Measurements from ENCODE around the gene MCF2L. TPM values are rescaled to one million over a fixed set of nuclear protein-coding genes. Genes with fewer than 3 reads are reported as not detected.

The MCF2L gene
- total RNA-seq, 2 experiments from 2014 or later: 13.0 to 13.5 TPM

DNA sequence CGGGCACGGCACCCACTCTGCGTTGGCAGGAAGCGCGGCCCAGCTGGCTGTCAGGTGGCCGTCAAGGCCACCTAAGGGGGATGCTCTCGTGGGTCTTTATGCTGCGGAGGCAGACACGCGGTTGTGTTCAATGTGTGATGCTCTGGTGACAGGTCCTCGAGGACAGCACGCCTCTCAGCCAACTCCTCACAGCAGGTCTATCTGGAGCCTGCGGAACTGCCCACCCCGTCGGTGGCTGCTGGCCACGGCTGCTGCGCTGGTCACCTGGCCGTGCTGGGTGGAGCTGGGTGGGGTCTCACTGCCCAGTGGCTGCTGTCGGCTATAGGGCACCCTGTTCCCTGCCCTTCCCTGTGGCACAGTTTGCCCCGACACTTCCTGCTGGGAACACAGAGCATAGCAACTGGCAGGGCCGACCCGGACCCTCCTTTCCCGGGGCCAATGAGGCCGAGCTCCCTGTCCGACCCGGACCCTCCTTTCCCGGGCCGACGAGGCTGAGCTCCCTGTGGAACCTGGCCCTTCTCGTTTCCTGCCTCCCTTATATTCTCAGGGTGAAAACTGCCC, 122.3 kb downstream of the MCF2L start:
- ChIA-PET POLR2A (no interaction called here), CTCF (no interaction called here)
- no peaks in the 10 kb centered on the region for H3K27me3 Mint-ChIP-seq
- Histone ChIP-seq H3K9me3 (ENCODE audit: control insufficient read depth in 1 of 2, insufficient read depth in 1 of 2, low read length in 2 of 2) (no peaks in the 10 kb centered on the region), H3K4me3 (ENCODE audit: low read length) (no peak overlapping the region), H3K36me3 (ENCODE audit: insufficient read depth, low read length) (peaks cover 2% of the 10 kb centered on the region), H3K27ac (ENCODE audit: low read depth in 1 of 2, low read length in 2 of 2) (no peak overlapping the region), H3K4me1 (ENCODE audit: insufficient read depth, low read length) (no peaks in the 10 kb centered on the region), H3K27me3 (ENCODE audit: control insufficient read depth in 1 of 2, insufficient read depth in 2 of 2, low read length in 2 of 2) (no peaks in the 10 kb centered on the region)
- no peak for TF ChIP-seq CTCF (IDR thresholded peaks at IDR 0.05)
- intact Hi-C loops (cut with DNase I, micrococcal nuclease): no loop called here
- H3K4me1 Mint-ChIP-seq (ENCODE audit: low read depth): no peaks in the 10 kb centered on the region
- H3K9me3 Mint-ChIP-seq: no peaks in the 10 kb centered on the region
- no peak overlapping the region for H3K4me3 Mint-ChIP-seq
- ATAC-seq (ENCODE audit: poor library complexity) (no peak), DNase-seq (no peak)
- H3K27ac Mint-ChIP-seq: no peak overlapping the region
- peaks cover 16% of the 10 kb centered on the region for H3K36me3 Mint-ChIP-seq (ENCODE audit: low read depth)

GRCh38 chr13:113091891-113092775, 123.1 kb downstream of the MCF2L start:
- DNase-seq (no peak), ATAC-seq (ENCODE audit: poor library complexity) (no peak)
- Histone ChIP-seq H3K4me1 (ENCODE audit: insufficient read depth, low read length) (no peaks in the 10 kb centered on the region), H3K9me3 (ENCODE audit: control insufficient read depth in 1 of 2, insufficient read depth in 1 of 2, low read length in 2 of 2) (no peaks in the 10 kb centered on the region), H3K27ac (ENCODE audit: low read depth in 1 of 2, low read length in 2 of 2) (no peak overlapping the region), H3K4me3 (ENCODE audit: low read length) (no peak overlapping the region), H3K27me3 (ENCODE audit: control insufficient read depth in 1 of 2, insufficient read depth in 2 of 2, low read length in 2 of 2) (no peaks in the 10 kb centered on the region), H3K36me3 (ENCODE audit: insufficient read depth, low read length) (peaks cover 2% of the 10 kb centered on the region)
- TF ChIP-seq CTCF (IDR thresholded peaks at IDR 0.05): no peak
- ChIA-PET CTCF (no interaction called here), POLR2A (no interaction called here)
- intact Hi-C loops (cut with DNase I, micrococcal nuclease): no loop called here
- Mint-ChIP-seq H3K36me3 (ENCODE audit: low read depth) (peaks cover 8% of the 10 kb centered on the region), H3K27ac (no peak overlapping the region), H3K4me3 (no peak overlapping the region), H3K27me3 (no peaks in the 10 kb centered on the region), H3K4me1 (ENCODE audit: low read depth) (no peaks in the 10 kb centered on the region), H3K9me3 (no peaks in the 10 kb centered on the region)

- POLR2A ChIA-PET: no interaction called here
Measured at GRCh38 chr13:113092776-113093579, 124.0 kb downstream of the MCF2L start.

More at GRCh38 chr13:113092776-113093579, 124.0 kb downstream of the MCF2L start:
- DNase-seq (no peak), ATAC-seq (ENCODE audit: poor library complexity) (no peak)
- H3K27me3 Mint-ChIP-seq: no peaks in the 10 kb centered on the region
- H3K4me1 Mint-ChIP-seq (ENCODE audit: low read depth): no peaks in the 10 kb centered on the region
- H3K27ac Mint-ChIP-seq: no peak overlapping the region
- TF ChIP-seq CTCF (IDR thresholded peaks at IDR 0.05): no peak
- no peak overlapping the region for H3K4me3 Mint-ChIP-seq
- no peaks in the 10 kb centered on the region for H3K9me3 ChIP-seq (ENCODE audit: control insufficient read depth in 1 of 2, insufficient read depth in 1 of 2, low read length in 2 of 2)
- intact Hi-C loops (cut with DNase I, micrococcal nuclease): no loop called here
- H3K4me3 ChIP-seq (ENCODE audit: low read length): no peak overlapping the region
- H3K27ac ChIP-seq (ENCODE audit: low read depth in 1 of 2, low read length in 2 of 2): no peak overlapping the region
- H3K36me3 Mint-ChIP-seq (ENCODE audit: low read depth): no peaks in the 10 kb centered on the region
- H3K4me1 ChIP-seq (ENCODE audit: insufficient read depth, low read length): no peaks in the 10 kb centered on the region
- no peaks in the 10 kb centered on the region for H3K27me3 ChIP-seq (ENCODE audit: control insufficient read depth in 1 of 2, insufficient read depth in 2 of 2, low read length in 2 of 2)
- CTCF ChIA-PET: no interaction called here
- H3K9me3 Mint-ChIP-seq: no peaks in the 10 kb centered on the region
- peaks cover 1% of the 10 kb centered on the region for H3K36me3 ChIP-seq (ENCODE audit: insufficient read depth, low read length)

Data from CD4-positive, alpha-beta T cell (primary cell).